Stimulated activated CD4-positive, alpha-beta T cell treated with anti-CD3 and anti-CD28 coated beads, Interleukin-12 subunit alpha, Interleukin-12 subunit beta, amount 100 ng/mL, for 48 hours (primary cell): ENCODE measurements around the gene GALNT1.

Experiments used
- DNase-seq, 3 donors: peaks; one replicate each; pipeline ENCODE4 v3.0.0-alpha.2; 2020; ENCODE audit warnings: low read depth in 2 of 3, low spot score in 1 of 3

The GALNT1 gene

DNA sequence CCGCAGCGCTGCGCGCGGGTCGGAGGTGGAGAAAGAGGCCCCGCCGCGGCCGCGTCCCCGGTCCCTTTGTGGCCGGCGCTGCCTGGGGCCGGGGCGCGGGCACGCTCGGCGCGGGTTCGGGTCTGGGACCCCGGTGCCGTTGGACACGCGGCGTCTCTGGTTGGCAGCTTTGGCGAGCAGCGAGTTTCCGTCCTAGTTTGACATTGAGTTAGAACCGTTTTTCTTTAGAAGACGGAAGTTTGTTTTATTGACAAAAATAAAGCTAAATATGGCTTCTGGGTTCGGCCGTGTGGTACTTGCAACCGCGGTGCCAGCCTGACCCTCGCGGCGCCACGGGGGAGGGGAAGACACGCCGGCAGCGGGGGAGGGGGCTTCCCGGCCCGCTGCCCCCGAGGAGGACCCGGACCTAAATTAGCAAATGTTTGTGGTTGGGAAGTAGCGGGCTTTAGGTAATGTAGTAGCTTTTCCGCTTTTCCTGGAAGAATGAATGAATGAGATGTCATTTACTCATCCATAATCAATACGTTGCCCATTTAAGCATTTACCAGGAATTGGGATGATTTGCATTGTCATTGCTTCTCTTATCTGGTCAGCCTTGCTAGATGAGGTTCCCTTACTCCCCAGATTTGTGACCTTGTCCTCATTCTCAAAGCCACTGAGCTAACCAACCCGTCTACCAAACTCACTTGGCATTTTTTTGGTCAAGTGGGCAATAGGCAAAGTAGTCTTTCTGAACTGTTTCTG, 530 bp downstream of the GALNT1 start:
- DNase-seq = no peak

DNA sequence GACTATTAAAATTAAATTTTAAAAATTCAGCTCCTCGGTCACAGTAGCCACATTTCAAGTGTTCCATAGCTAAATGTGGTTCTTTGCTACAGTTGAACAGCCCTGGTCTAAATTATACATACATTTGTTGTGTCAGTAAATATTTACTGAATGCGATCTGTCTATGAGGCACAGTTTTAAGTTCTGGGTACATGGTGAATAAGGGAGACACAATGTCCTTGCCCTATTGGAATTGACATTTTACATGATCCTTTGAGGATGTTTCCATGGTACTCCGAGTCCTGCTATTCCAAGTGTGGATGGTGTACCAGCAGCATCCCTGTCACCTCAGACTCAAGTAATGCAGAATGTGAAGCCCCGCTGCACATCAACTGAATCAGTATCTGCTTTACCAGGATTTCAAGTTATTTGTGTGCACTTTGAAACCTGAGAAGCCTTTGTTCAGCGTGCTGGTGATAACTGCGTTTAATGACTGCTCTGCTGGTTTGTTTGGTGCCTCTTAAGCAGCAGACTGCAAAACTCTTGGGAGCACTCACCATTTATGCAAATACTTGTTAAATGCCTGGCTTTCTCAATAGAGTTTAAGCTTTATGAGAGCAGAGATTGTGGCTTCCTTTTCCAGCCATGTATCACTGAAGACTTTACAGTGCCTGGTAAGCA, 1.5 kb downstream of the GALNT1 start:
- DNase-seq = no peak

DNA sequence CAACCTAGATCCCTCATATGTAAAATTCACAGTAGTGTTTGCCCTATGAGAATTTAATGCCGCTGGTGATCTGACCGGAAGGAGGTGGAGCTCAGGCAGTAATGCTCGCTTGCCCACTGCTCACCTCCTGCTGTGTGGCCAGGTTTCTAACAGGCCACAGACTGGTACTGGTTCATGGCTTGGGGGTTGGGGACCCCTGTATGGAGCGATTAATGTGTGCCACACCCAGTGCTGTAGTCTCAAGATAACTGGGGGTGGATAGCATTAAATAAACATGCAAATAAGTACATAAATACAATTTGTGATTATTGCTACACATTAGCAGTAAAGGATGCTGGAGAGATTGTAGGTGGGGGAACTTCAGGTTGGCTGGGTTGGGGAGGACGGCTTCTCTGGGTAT, 3.2 kb downstream of the GALNT1 start:
- DNase-seq = no peak

DNA sequence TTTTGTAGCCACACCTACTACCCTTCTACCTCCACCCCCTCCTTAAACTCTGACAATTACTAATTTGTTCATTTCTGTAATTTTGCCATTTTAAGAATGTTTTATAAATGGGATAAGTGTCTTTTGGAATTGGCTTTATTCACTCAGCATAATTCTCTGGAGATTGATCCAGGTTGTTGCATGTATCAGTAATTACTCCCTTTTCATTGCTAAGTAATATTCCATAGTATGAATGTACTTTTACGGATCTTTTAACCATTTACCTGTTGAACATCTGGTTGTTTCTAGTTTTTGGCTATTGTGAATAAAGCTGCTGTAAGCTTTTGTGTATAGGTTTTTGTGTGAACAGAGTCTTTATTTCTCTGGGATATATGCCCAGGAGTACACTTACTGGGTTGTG, 4.1 kb downstream of the GALNT1 start:
- DNase-seq = no peak

DNA sequence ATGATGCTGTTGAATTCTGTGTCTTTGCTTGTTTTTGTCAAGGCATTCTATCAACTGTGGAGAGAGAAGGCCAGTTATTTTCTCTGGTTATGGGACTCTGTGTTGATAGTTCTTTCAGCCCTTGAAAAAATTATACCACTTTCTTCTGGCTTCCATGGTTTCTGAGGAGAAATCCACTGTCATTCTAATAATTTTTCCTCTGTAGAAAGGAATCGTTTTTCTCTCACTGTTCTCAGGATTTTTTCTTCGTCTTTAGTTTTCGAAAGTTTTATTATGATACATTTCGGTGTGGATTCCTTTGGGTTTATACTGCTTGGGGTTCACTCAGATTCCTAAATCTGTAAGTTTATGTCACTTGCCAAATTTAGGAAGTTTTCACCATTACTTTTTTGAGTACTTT, 6.6 kb downstream of the GALNT1 start:
- no peak for DNase-seq

DNA sequence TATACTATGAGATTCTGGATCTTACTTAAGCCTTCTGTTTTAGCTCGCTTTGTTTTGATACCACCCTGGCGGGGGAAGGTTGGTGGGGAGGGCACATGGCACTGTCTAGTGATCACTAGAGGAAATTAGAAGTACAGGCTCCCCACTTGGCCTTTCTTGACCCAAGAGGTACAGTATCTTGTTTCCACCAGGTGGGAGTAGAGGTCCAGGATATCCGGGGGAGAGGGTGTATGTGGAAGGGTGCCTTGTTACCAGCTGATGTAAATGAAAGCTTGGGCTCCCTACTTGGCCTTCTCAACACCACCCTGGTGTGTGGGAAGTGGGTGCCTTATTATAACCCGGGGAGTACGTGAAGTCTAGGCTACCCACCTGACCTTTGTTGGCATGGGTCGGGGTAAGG, 7.5 kb downstream of the GALNT1 start:
- DNase-seq = no peak

DNA sequence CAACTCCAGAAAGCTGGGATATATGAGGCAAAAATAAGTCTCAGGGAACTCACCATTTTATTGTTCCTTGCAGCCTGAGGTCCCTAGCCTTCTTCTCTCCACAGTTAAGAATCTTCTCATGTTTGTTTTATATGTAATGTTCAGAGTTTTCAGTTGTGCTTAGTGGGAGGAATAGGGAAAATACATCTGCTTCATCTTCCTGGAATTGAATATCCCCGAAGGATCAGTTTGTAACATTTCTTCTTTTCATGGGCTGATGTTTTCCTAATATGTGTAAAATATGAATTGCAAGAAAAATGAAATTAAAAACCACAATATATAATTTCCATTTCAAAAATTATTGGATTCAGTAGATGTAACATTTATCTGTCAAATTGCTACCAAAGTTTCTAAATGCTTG, 8.0 kb downstream of the GALNT1 start:
- no peak for DNase-seq

DNA sequence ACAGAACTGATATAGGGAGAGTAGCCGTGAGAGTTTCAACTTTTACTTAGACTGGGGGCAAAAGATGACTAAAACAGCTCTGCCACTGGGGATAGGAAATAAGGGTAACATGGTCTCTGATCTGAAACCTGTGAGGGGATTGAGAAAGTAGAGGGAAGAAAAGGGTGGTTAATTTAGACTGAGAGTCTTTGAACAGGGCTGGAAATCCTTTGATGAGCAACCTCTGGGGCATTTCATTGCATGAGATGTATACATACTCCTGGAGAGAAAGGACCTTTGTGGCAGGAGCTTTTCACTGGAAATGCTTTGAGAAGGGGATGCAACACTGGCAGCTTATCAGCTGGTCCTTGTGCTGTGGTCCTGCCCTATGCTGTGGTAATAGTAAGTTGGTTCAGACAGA, 9.4 kb downstream of the GALNT1 start:
- no peak for DNase-seq

DNA sequence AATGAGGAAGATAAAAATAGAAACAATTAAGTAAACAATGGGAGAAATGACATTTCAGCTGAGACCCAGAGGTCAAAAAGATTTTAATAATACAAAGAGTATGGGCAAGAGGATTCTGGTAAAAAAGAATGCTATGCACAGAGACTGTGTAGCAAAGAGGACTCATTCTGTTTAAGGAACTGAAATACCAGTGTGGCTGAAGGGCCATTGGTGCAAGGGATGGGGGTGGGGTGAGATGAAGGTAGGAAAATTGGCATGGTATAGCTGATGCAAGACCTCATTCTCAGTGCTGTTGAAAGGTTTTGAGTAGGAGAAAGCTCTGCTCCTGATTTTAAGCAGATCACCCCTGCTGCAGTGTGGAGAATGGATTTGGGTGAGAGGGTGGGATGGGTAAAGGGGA, 10.8 kb downstream of the GALNT1 start:
- no peak for DNase-seq

DNA sequence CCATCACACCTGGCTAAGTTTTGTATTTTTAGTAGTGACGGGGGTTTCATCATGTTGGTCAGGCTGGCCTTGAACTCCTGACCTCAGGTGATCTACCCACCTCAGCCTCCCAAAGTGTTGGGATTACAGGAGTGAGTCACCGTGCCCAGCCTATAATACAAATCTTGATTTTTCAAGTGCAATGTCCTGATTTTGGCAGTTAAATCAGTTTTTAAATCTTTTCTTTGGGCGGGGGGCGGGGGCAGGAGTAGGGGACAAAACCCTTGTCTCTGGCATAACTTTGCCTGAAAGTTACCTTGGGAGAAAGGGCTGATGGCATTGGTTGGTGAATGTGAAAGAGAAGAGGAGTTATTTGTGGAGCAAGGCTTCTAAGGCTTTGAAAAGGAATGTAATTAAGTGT, 12.3 kb downstream of the GALNT1 start:
- no peak for DNase-seq

DNA sequence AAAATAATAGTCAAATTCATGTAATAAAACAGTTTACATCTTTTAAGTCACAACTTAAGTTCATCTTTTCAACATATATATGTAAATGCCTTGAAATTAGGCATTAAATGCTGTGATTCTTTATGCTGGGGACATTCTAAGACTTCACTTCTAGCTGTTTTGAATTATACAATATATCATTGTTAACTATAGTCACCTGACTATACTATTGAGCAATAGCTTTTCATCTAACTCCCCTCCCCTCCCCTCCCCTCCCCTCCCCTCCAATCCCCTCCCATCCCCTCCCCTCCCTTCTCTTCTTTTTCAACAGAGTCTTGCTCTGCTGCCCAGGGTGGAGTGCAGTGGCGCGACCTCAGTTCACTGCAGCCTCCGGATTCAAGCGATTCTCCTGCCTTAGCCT, 16.2 kb downstream of the GALNT1 start:
- no peak for DNase-seq

DNA sequence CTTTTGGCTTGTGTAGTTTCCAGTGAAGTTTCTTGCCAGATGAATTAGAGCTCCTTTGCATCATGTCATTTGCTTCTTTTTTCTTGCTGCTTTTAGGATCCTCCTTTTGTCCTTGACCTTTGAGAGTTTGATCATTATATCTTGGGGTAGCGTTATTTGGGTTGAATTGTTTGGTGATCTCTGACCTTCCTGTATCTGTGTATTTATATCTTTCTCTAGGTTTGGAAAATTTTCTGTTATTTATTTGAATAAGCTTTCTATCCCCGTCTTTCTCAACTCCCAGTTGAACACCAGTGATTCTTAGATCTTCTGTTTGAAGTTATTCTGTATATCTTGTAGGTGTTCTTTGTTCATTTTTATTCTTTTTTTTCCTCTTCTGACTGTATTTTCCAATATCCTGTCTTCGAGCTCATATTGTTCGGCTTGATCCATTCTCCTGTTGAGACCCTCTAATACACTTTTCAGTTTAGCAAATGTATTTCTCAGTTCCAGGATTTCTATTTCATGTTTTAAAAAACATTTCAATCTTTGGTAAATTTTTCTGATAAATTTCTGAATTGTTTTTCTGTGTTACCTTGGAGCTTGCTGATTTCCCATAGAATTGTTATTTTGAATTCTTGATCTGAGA, 20.8 kb downstream of the GALNT1 start:
- DNase-seq = no peak

DNA sequence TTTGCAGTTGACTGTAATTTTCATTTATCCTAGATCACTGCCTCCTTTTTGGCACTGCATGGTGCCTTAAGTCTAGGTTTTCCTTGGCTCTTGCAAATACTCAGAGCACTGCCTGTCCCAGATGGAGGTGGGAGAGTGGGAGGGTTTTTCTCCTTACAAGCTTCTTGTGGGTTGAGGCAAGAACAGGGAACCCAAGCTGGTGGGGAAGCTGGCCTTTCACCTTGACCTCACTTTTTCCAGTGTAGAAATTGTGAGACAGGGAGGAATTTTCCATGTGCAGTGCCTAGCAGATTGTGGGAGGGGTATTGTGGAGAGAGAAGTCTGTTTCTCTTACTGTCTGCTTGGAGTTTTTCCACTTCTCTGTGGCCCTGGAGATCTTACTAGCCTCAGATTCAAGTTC, 21.5 kb downstream of the GALNT1 start:
- DNase-seq = no peak

DNA sequence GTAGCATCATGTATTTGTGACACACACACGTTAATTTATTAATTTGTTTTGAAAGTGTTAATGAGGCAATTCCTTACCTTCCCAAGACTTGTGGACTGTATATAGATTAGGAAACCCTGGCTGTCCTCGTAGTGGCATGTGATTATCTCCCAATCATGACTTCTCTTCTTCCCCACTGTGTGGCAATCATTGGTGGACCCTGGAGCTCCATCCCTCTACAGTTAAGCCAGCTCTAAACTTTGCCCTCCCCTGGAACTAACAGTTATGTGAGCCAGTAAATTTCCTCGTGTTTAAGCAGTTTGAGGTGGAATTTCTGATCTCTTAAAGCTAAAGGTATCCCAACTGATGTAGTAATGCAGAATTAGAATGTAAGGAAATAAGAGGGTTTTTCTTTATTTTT, 22.0 kb downstream of the GALNT1 start:
- no peak for DNase-seq

DNA sequence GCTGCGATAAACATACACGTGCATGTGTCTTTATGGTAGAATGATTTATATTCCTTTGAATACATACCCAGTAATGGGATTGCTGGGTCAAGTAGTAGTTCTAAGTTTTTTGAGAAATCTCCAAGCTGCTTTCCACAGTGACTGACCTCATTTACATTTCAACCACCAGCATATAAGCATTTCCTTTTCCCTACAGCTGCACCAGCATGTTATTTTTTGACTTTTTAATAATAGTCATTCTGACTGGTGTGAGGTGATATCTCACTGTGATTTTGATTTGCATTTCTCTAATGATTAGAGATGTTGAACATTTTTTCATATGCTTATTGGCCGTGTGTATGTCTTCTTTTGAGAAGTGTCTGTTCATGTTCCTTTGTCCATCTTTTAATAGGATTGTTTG, 22.8 kb downstream of the GALNT1 start:
- no peak for DNase-seq

DNA sequence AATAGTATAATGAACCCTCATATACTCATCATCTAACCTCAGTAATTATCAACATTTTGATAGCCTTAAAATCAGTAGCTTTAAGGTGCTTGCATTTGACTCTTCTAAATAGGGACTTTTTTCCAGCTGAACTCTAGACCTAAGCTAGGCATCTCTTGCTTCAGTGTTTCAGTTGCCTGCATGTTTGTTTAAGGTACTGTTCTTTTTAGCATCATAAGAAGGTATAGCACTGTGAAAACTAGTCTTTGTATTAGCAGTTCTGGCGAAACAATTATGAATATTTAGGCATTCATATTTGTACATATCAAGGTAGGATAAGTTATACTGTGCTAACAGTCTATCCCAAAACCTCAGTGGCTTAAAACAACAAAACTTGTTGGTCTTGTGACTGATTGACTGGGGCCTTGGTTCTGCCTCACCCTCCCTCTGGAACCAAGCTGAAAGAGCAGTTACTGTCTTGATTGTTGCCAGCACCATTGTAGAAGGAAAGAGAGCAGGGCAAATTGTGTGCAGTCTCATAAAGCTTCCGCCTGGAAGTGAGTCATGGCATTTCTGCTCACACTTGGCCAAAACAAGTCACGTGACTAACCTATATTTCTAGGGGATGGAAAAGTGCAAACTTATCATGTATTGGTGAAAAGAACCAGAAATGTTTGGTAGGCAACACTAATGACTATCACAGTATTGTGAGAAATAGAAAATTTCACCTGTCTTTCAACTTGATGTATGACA, 24.3 kb downstream of the GALNT1 start:
- DNase-seq = no peak

DNA sequence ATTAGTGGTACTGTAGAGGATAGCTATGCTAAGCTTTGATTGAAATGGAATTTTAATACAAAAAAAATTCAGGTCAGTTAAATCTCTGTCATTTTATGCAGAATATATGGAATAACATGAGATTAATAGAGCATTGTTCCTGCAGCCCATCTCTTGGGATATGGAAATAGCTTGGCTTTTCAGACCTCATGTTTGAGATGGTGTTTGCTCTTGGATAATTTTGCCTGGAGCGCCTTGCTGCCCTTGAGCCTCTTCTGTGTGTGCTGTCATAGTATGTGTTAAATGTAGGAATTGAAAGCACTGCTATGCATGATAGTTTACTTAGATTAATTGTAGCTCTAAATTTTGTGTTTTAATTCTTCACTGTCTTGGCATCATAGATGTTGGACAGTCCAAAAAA, 27.7 kb downstream of the GALNT1 start:
- DNase-seq = no peak

DNA sequence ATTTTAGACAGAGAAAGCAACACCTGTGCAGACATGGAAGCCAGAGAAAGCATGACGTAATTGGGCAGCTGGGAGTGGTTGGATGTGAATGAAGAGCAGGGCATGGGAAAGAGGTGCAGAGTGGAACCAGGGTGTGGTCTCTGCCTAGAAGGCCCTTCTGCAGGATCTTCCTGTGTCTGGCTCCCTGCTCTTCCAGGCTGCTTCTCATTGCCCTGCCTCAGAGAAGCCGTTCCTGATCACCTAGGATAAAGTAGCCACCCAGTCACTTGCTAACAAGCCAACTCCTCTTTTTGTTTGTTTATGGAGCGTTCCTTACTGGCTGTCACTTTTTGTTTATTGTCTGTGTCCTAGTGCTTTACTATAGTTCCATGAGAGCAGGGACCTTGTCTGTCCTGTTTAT, 28.5 kb downstream of the GALNT1 start:
- DNase-seq = no peak

DNA sequence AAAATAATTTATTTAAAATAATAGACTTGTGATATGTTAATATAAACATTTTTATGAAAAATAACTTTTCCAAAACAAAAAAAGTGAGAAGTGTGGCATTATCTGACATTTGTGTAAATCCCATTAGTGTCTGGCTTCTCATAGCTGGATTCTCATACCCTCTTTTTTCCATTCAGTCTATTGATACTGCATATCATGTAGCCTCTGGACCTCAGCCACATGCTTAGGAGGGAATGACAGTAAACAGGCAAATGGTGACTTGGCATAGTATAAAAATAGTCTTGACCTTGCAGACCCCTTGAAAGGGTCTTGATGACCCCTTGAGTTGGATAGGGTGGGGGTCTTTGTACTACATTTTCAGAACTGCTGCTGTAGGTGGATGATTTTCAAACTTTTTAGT, 29.2 kb downstream of the GALNT1 start:
- DNase-seq = no peak

DNA sequence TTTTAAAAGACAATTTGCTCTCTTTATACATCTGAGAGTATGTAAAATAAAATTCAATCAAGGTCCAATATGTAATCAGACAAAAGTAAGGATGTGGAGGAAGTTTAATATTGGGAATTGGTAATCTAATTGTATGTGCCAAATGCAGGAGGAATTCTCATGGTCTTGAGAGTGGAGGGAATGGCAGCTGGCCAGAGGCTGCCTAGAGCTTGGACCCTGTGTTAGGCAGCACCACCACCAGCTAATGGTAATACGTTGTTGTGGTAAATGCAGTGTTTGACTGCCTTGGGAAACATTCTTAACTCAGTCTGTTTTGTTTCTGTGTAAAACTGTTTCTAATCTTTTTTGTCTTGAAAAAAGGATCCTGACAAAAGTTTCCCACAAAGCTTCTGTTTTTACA, 30.0 kb downstream of the GALNT1 start:
- no peak for DNase-seq

DNA sequence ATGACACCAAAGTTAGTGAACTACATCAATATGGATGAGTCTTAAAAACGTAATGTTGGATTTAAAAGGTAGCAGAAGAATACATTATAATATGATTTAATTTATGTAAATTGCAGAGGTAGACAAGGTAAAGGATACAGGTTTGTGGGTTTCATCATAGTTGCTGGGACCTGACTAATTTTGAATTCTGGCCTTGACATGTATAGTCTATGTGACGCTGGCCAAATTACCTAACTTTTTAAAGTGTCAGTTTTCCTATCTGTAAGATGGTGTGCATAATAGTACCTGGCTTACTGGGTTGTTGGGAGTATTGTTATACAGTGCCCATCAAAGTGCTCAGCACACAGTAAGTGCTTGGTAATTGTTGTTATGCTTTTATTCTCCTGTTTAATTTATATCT, 34.5 kb downstream of the GALNT1 start:
- no peak for DNase-seq
